HG03159 (cell line): ENCODE data around the gene OR13C5.

Source experiments
- ATAC-seq: cut with Tn5 transposase; IDR thresholded peaks from one replicate; pipeline ENCODE4 v1.9.1; 2021; ENCODE audit warnings: mild to moderate bottlenecking, moderate library complexity; ENCODE audit not compliant: unreplicated experiment

OR13C5 gene

DNA sequence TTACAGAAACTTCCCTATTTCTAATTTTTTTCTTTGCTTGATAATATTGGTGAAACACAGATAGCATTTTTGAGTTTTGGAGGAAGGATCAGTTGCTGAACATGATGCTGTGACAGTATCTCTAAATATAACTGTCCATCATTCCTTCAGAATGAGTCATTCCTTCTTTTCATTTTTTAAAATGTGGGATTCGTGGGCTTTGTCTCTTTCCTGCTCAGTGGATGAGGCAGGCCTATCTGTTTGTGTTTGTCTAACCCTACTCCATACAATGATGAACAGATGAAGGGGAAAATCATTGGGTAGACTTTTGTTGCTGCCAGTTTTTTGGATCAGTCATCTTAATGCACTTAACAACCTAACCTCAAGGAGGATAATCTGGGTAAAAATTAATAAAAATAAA, 46.0 kb downstream of the OR13C5 start:
- no peak for ATAC-seq
